ENCODE data around the gene KLHL8. TPM values are rescaled to one million over a fixed set of nuclear protein-coding genes. Genes with fewer than 3 reads are reported as not detected.

KLHL8 gene
- total RNA-seq, 1 experiment from 2014 or later = 7.5 TPM

DNA sequence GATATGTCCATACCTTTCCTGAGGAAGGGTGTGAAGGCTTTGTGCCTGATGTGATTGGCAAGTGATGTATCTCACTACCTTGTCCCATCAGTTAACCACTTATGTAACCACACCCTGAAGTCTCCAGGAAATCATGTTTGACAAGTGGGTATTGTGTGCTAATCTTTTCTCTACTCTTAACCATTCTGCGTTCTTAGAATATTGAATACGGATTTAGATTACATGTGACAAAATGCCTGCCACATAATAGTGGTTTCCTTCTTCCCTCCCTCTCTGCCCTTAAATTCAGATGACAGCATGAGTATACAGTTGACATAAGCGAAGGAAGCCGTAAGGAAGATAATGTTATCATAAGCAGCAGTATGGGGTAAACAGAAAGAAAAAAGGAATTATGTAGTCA is 108.4 kb downstream of the KLHL8 start:
- H3K27me3 Mint-ChIP-seq (ENCODE audit: low read depth) = no peaks in the 10 kb centered on the region; the same call in 1 of the 2 replicates
- TF ChIP-seq, protein P1, sequence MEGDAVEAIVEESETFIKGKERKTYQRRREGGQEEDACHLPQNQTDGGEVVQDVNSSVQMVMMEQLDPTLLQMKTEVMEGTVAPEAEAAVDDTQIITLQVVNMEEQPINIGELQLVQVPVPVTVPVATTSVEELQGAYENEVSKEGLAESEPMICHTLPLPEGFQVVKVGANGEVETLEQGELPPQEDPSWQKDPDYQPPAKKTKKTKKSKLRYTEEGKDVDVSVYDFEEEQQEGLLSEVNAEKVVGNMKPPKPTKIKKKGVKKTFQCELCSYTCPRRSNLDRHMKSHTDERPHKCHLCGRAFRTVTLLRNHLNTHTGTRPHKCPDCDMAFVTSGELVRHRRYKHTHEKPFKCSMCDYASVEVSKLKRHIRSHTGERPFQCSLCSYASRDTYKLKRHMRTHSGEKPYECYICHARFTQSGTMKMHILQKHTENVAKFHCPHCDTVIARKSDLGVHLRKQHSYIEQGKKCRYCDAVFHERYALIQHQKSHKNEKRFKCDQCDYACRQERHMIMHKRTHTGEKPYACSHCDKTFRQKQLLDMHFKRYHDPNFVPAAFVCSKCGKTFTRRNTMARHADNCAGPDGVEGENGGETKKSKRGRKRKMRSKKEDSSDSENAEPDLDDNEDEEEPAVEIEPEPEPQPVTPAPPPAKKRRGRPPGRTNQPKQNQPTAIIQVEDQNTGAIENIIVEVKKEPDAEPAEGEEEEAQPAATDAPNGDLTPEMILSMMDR (conservative IDR thresholded peaks at IDR 0.05) = no peak
- DNase-seq = no peak
- Histone ChIP-seq H3K9ac (ENCODE audit: extremely low read depth, insufficient read length, low read length) (no peak overlapping the region), H2BK20ac (ENCODE audit: low read depth, low read length, poor library complexity, severe bottlenecking) (no peak overlapping the region), H3K27me3 (ENCODE audit: insufficient read depth, low read length) (no peaks in the 10 kb centered on the region), H3K14ac (ENCODE audit: insufficient read depth, low read length) (no peak overlapping the region), H3K4me2 (ENCODE audit: insufficient read depth, insufficient read length, low read length) (no peak overlapping the region), H2AFZ (ENCODE audit: low read length) (no peak overlapping the region), H3K4ac (ENCODE audit: low read depth, low read length) (no peak overlapping the region), H4K91ac (ENCODE audit: insufficient read length, low read depth, low read length) (no peak overlapping the region), H3K18ac (ENCODE audit: insufficient read length, low read depth, low read length) (no peak overlapping the region), H3T11ph (ENCODE audit: low read length) (no peak overlapping the region), H4K5ac (ENCODE audit: insufficient read length, low read depth, low read length) (no peak overlapping the region), H2BK15ac (ENCODE audit: low read depth, low read length) (no peak overlapping the region), H4K20me1 (ENCODE audit: control insufficient read depth, insufficient read depth, insufficient read length) (no peaks in the 10 kb centered on the region), H3K23ac (ENCODE audit: insufficient read length, low read depth, low read length) (no peak overlapping the region), H2BK120ac (ENCODE audit: low read depth, low read length, poor library complexity, severe bottlenecking) (no peak overlapping the region), H2BK12ac (ENCODE audit: insufficient read length, low read depth, low read length) (no peak overlapping the region), H2AK5ac (ENCODE audit: insufficient read length, low read length) (no peak overlapping the region), H3K79me1 (ENCODE audit: insufficient read depth, low read depth, low read length, poor library complexity, severe bottlenecking) (no peaks in the 10 kb centered on the region), H3K79me2 (ENCODE audit: insufficient read depth, low read length) (no peaks in the 10 kb centered on the region), H3K23me2 (ENCODE audit: insufficient read length, low read depth, low read length, poor library complexity, severe bottlenecking) (no peaks in the 10 kb centered on the region), H2BK5ac (ENCODE audit: insufficient read length, low read length) (no peak overlapping the region), H4K8ac (replicated peaks; ENCODE audit: insufficient read length, low read depth, low read length) (no peak overlapping the region), H3K56ac (ENCODE audit: insufficient read length, low read depth, low read length) (no peak overlapping the region), H3K27ac (ENCODE audit: insufficient read length, low read depth, low read length) (no peak overlapping the region), H3K4me1 (ENCODE audit: insufficient read depth, low read length) (no peaks in the 10 kb centered on the region), H3K9me3 (ENCODE audit: control insufficient read depth, low read depth, low read length) (no peaks in the 10 kb centered on the region)
- H3K4me1 Mint-ChIP-seq = peaks cover 13 to 15% of the 10 kb centered on the region in 2 experiments
- no peak overlapping the region for H3K27ac Mint-ChIP-seq
- H3K36me3 Mint-ChIP-seq (ENCODE audit: insufficient read depth in 1 of 3, low read depth in 3 of 3) = peaks cover 28 to 58% (median 49%) of the 10 kb centered on the region in 3 experiments
- no peak overlapping the region for H3K4me3 Mint-ChIP-seq
- no peaks in the 10 kb centered on the region for H3K9me3 Mint-ChIP-seq
- WGBS (ENCODE audit: extremely low coverage, insufficient read length, low lambda C conversion rate) = no CpG with 5 or more reads among the region's 4 CpGs

Other genes starting within 250 kb of the KLHL8 start
- gene HSD17B13, start 102.3 kb upstream of the KLHL8 start, total RNA-seq (2021) = not detected in 2 replicates
- 7.9 and 8.8 TPM in 2 replicates for gene HSD17B11, start 170.6 kb upstream of the KLHL8 start, total RNA-seq (2021)
- gene NUDT9, start 202.0 kb upstream of the KLHL8 start, total RNA-seq (2021) = 27.6 and 28.5 TPM in 2 replicates